GM18858 (cell line): Measurements from ENCODE around the gene GPATCH8.
"Not testable (repeated sequence)": the region's sequence is repeated elsewhere in the genome, so short reads cannot be mapped to it uniquely, and the experiment has no call there.

Experiments used
- ATAC-seq: cut with Tn5 transposase; IDR thresholded peaks from one replicate; pipeline ENCODE4 v1.9.1; 2021; ENCODE audit not compliant: unreplicated experiment

The GPATCH8 gene

DNA sequence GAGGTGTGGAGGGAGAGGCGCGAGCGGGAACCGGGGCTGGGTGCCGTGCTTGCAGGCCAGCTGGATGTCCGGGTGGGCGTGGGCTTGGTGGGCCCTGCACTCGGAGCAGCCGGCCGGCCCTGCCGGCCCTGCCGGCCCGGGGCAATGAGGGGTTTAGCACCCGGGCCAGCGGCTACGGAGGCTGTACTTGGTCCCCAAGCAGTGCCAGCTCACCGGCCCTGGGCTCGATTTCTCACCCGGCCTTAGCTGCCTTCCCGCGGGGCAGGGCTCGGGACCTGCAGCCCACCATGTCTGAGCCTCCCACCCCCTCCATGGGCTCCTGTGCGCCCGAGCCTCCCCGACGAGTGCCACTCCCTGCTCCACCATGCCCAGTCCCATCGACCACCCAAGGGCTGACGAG, 24.7 kb upstream of the GPATCH8 start:
- ATAC-seq: no peak

DNA sequence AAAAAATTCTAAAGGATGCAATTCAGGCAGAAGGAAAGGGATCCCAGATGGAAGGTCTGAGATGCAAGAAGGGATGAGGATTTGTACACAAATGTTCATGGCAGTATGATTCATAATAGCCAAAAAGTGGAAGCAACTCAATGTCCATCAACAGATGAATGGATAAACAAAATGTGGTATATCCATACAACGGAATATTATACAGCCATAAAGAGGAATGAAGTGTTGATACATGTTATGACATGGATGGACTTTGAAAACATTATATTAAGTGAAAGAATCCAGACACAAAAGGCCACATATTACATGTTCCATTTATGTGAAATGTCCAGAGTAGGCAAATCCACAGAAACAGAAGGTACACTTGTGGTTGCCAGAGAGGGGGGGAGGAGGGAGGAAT, 23.9 kb upstream of the GPATCH8 start:
- no peak for ATAC-seq

DNA sequence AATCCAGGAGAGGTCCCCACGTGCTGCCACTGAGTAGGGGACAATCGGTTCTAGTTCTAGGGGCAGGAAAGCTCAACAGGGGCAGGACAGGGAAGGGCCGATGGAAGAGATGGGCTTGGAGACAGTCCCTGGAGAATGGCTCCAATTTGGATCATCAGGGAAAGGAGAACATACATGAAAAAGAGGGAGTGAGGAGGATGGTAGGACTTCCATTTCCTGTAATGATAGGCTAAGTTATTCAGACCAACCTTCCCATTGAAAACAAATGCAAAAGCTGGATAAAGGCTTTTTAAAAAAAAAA, 20.4 kb upstream of the GPATCH8 start:
- ATAC-seq: no peak

- ATAC-seq: no peak
Observed at GRCh38 chr17:44522883-44523671, 19.9 kb upstream of the GPATCH8 start.

GRCh38 chr17:44518032-44518431, 14.8 kb upstream of the GPATCH8 start:
- ATAC-seq: no peak

- ATAC-seq: not testable (repeated sequence)
Observed at GRCh38 chr17:44511241-44512134, 8.3 kb upstream of the GPATCH8 start.

GRCh38 chr17:44506939-44507604, 3.9 kb upstream of the GPATCH8 start:
- not testable (repeated sequence) for ATAC-seq

DNA sequence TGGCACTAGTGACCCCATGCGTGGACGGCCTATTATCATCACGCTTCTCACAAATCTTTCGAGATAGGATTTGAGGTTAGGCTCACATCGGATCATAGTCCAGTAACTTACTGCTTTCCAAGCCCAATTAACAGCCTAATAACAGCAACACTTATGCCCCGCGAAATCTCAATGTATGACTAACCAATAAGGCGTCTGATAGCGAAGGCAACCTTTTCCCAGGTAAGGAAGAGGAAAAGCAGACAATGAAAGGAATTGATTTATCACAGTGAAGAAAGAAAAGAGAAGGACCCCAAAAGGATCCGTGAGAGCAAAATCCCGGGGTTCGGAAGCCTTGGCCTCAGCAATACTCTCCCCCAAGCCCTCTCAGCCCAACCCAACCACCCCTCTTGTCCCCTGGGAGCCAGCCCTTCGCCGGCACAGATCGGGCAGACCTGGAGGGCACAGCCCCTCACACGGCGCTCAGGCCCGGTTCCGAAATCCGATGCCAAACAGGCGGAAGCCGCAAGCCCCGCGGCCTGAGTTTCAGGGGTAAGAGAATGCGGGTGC, 534 bp downstream of the GPATCH8 start:
- no peak for ATAC-seq

DNA sequence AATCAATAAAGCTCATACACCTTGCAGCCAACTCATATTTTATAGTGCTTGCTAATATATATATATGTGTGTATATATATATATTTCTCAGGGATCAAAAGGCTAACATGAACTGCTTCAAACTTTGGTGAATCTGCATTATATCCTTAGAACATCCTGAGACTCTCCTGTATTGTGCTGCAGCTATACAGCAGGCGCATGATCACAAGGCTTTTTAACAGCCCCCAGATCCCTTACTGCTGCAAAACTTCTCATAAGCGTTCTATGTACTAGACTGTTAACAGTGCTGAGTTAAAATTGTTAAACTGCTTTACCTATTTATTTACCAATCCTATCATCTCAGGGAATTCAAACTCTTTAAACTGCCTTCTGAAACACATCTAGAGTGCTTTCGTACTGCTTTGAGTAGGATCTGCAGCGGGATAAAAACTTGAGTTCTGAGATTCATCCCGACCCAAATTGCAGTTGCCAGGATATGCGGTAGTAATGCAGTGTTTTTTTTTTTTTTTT, 1.3 kb downstream of the GPATCH8 start:
- ATAC-seq: no peak

- no peak for ATAC-seq
Observed at GRCh38 chr17:44499722-44500121, 3.5 kb downstream of the GPATCH8 start.

DNA sequence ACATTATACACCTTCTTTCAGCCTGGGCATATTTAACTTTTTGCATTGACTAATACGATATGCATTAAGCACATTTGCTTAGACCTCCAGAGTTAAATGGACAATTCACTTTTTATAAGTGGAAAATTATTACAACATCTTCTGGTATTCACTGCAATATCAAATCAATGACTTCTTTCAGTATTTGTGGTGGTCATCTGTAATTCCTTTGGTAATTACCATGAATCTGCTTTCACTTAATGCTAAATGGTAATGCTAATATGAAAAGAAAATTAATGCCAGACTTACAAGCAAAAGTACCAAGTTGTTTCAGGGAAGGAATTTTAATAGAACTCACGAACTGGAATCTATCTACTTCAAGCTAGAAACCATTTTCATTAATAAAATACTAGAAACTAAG, 6.4 kb downstream of the GPATCH8 start:
- no peak for ATAC-seq

- no peak for ATAC-seq
Observed at GRCh38 chr17:44493339-44493738, 9.9 kb downstream of the GPATCH8 start.

- no peak for ATAC-seq
Observed at GRCh38 chr17:44492706-44493272, 10.4 kb downstream of the GPATCH8 start.

- no peak for ATAC-seq
Observed at GRCh38 chr17:44489581-44489980, 13.6 kb downstream of the GPATCH8 start.

- ATAC-seq: no peak
Observed at GRCh38 chr17:44487170-44487569, 16.0 kb downstream of the GPATCH8 start.

DNA sequence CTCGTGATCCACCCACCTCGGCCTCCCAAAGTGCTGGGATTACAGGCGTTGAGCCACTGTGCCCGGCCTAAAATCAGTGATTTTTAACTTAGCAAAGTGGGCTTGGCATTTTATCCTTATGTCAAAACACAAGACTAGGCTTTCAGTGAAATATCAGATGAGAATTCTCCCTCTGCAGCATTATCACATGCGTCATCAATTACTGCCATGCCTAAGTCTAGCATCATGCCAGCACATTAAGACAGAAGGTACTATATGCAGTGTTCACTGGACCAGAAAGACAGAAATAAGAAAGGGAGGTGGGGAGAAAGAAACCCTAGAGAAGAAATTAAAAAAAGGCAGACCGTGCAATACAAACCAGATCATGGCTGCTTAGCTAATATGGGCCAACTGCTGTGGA, 29.8 kb downstream of the GPATCH8 start:
- no peak for ATAC-seq

- no peak for ATAC-seq
Observed at GRCh38 chr17:44469676-44470075, 33.5 kb downstream of the GPATCH8 start.

DNA sequence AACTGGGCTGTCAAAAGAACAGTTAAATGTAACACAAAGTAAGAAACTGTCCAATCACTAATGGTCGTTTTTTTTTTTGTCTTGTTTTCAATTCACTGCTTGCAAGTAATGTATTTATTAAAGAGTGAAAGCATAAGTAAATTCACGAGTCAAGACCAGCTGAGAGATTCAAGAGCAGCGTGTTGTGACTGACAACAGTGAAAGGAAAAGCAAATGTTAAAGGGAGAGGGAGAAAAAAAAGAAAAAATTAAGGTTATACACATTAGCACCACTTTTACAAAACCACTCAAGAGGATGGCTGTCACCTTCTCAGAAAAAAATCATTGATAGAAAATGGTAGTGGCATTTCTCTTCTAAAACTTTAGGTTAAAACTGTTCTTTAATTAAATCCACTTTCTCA, 36.1 kb downstream of the GPATCH8 start:
- no peak for ATAC-seq

DNA sequence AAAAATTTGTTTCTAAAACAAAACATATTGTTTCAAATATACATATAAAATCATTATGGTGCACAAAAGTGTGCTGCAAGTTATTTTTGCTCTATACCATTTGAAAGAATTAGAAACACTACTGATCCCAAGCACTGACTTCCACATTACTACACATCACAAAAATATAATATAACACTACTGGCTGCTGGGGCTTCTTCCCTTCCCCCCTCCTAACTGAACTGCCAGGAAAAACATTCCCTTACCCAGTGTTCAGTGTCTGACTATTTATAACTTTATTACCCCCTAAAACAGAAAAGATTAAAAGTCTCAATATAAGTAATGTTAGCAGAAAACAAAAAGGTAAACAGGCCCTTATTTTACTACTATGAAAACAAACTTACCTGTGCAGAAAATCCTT, 36.9 kb downstream of the GPATCH8 start:
- ATAC-seq: no peak

- ATAC-seq: no peak
Observed at GRCh38 chr17:44465897-44466296, 37.3 kb downstream of the GPATCH8 start.

DNA sequence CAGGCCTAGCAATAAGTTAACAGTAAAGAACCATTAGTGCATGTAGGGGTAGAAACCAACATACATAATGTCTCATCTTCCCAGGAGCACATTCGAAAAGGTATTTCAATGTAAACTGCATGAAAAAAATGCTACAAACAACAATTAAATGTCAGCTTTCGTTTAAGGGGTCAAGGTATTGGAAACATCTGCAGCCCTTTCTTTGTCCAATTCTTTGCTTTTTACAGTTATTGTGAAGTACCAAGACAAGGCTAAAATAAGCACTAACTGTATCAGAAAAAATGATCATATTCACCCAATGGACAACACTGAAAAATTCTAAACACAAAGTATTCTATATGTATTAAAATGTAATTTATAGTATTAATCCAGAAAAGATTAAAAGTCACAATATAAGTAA, 37.9 kb downstream of the GPATCH8 start:
- no peak for ATAC-seq
